ENCODE results near the gene CD47. TPM values are rescaled to one million over a fixed set of nuclear protein-coding genes. Genes with fewer than 3 reads are reported as not detected.

The CD47 gene
- polyA plus RNA-seq, 3 donors: 52.3 to 203 (median 173) TPM

- Histone ChIP-seq H3K4me3 (replicated peaks in 1 of 3; ENCODE audit: low read depth in 2 of 3, low read length in 3 of 3) (no peak overlapping the region), H3K36me3 (replicated peaks in 1 of 2; ENCODE audit: control insufficient read depth in 1 of 2, insufficient read depth in 2 of 2, low read length in 2 of 2) (peaks cover 1 to 4% of the 10 kb centered on the region in 2 donors), H3K79me2 (ENCODE audit: insufficient read depth, low read length) (peaks cover 100% of the 10 kb centered on the region), H3K9ac (ENCODE audit: insufficient read depth, low read length, poor library complexity, severe bottlenecking) (no peak overlapping the region), H3K9me3 (replicated peaks in 1 of 2; ENCODE audit: control insufficient read depth in 1 of 2, insufficient read depth in 1 of 2, low read length in 2 of 2) (no peaks in the 10 kb centered on the region), H3K4me2 (replicated peaks; ENCODE audit: extremely low read depth, low read length, poor library complexity, severe bottlenecking) (peak overlapping the region; percentile 2), H3K27me3 (ENCODE audit: control insufficient read depth in 2 of 2, insufficient read depth in 2 of 2, low read length in 2 of 2) (no peaks in the 10 kb centered on the region), H4K20me1 (ENCODE audit: insufficient read depth, low read length) (peaks cover 53% of the 10 kb centered on the region), H3K4me1 (ENCODE audit: control insufficient read depth in 1 of 2, insufficient read depth in 2 of 2, low read length in 2 of 2) (peaks cover 26 to 42% of the 10 kb centered on the region in 2 donors), H2AFZ (ENCODE audit: insufficient read depth, low read depth, low read length, poor library complexity, severe bottlenecking) (no peak overlapping the region), H3K27ac (ENCODE audit: low read depth in 1 of 2, low read length in 2 of 2) (peak overlapping the region in 1 of 2 donors; percentile 24)
- Mint-ChIP-seq H3K9me3 (no peaks in the 10 kb centered on the region), H3K36me3 (no peaks in the 10 kb centered on the region), H3K4me1 (peaks cover 18% of the 10 kb centered on the region), H3K27me3 (ENCODE audit: low read depth in 3 of 3) (no peaks in the 10 kb centered on the region), H3K4me3 (no peak overlapping the region), H3K27ac (no peak overlapping the region)
- no peak for TF ChIP-seq CTCF (IDR thresholded peaks at IDR 0.05)
- peak in 1 of 3 donors; percentile 22 for DNase-seq
- intact Hi-C loops (cut with micrococcal nuclease): no loop called here
These were observed 5.5 kb downstream of the CD47 start for GRCh38 chr3:108085370-108085769.

GRCh38 chr3:108079877-108080276, 11.0 kb downstream of the CD47 start:
- no CpG with 5 or more reads among the region's 5 CpGs for WGBS (ENCODE audit: insufficient coverage)
- Mint-ChIP-seq H3K27ac (no peak overlapping the region), H3K4me1 (peaks cover 13% of the 10 kb centered on the region), H3K36me3 (peaks cover 29 to 35% of the 10 kb centered on the region in 2 donors), H3K9me3 (peaks cover 0 to 8% (median 5%) of the 10 kb centered on the region in 7 donors), H3K27me3 (ENCODE audit: low read depth in 3 of 3) (no peaks in the 10 kb centered on the region), H3K4me3 (no peak overlapping the region)
- intact Hi-C loops (cut with micrococcal nuclease): no loop called here
- Histone ChIP-seq H4K20me1 (ENCODE audit: insufficient read depth, low read length) (peaks cover 91% of the 10 kb centered on the region), H2AFZ (ENCODE audit: insufficient read depth, low read depth, low read length, poor library complexity, severe bottlenecking) (no peak overlapping the region), H3K4me1 (ENCODE audit: control insufficient read depth in 1 of 2, insufficient read depth in 2 of 2, low read length in 2 of 2) (peaks cover 3 to 5% of the 10 kb centered on the region in 2 donors), H3K36me3 (replicated peaks in 1 of 2; ENCODE audit: control insufficient read depth in 1 of 2, insufficient read depth in 2 of 2, low read length in 2 of 2) (peaks cover 17 to 58% of the 10 kb centered on the region in 2 donors), H3K9me3 (replicated peaks in 1 of 2; ENCODE audit: control insufficient read depth in 1 of 2, insufficient read depth in 1 of 2, low read length in 2 of 2) (no peaks in the 10 kb centered on the region), H3K9ac (ENCODE audit: insufficient read depth, low read length, poor library complexity, severe bottlenecking) (no peak overlapping the region), H3K4me2 (replicated peaks; ENCODE audit: extremely low read depth, low read length, poor library complexity, severe bottlenecking) (no peak overlapping the region), H3K4me3 (replicated peaks in 1 of 3; ENCODE audit: low read depth in 2 of 3, low read length in 3 of 3) (no peak overlapping the region), H3K79me2 (ENCODE audit: insufficient read depth, low read length) (peaks cover 99% of the 10 kb centered on the region), H3K27ac (ENCODE audit: low read depth in 1 of 2, low read length in 2 of 2) (no peak overlapping the region), H3K27me3 (ENCODE audit: control insufficient read depth in 2 of 2, insufficient read depth in 2 of 2, low read length in 2 of 2) (no peaks in the 10 kb centered on the region)
- no peak for DNase-seq
- TF ChIP-seq CTCF (IDR thresholded peaks at IDR 0.05): no peak
